ENCODE measurements around the gene NPM3.

Gene NPM3

GRCh38 chr10:101828766-101829551 lies 45.7 kb upstream of the NPM3 start:
- in situ Hi-C loops (cut with HindIII; ENCODE audit: low sequenced_read_pairs) = no loop called here
- H3K4me3 ChIP-seq (ENCODE audit: low read depth, low read length) = no peak overlapping the region
- no peak for TF ChIP-seq CTCF (IDR thresholded peaks at IDR 0.05; ENCODE audit: low read depth, low read length, missing control alignments)
- DNase-seq (ENCODE audit: low read depth) = no peak

GRCh38 chr10:101827919-101828600 lies 44.8 kb upstream of the NPM3 start:
- no peak overlapping the region for H3K4me3 ChIP-seq (ENCODE audit: low read depth, low read length)
- no peak for DNase-seq (ENCODE audit: low read depth)
- in situ Hi-C loops (cut with HindIII; ENCODE audit: low sequenced_read_pairs) = no loop called here
- TF ChIP-seq CTCF (IDR thresholded peaks at IDR 0.05; ENCODE audit: low read depth, low read length, missing control alignments) = no peak

- in situ Hi-C loops (cut with HindIII; ENCODE audit: low sequenced_read_pairs) = no loop called here
- no peak for DNase-seq (ENCODE audit: low read depth)
- TF ChIP-seq CTCF (IDR thresholded peaks at IDR 0.05; ENCODE audit: low read depth, low read length, missing control alignments) = no peak
- H3K4me3 ChIP-seq (ENCODE audit: low read depth, low read length) = no peak overlapping the region
Observed at GRCh38 chr10:101826852-101827434, 43.7 kb upstream of the NPM3 start.

- no peak for TF ChIP-seq CTCF (IDR thresholded peaks at IDR 0.05; ENCODE audit: low read depth, low read length, missing control alignments)
- no peak for DNase-seq (ENCODE audit: low read depth)
- in situ Hi-C loops (cut with HindIII; ENCODE audit: low sequenced_read_pairs) = no loop called here
- no peak overlapping the region for H3K4me3 ChIP-seq (ENCODE audit: low read depth, low read length)
Observed at GRCh38 chr10:101824736-101825135, 41.5 kb upstream of the NPM3 start.

GRCh38 chr10:101818872-101819633 lies 35.8 kb upstream of the NPM3 start:
- DNase-seq (ENCODE audit: low read depth) = no peak
- peak overlapping the region; percentile 41 for H3K4me3 ChIP-seq (ENCODE audit: low read depth, low read length)
- TF ChIP-seq CTCF (IDR thresholded peaks at IDR 0.05; ENCODE audit: low read depth, low read length, missing control alignments) = no peak
- in situ Hi-C loops (cut with HindIII; ENCODE audit: low sequenced_read_pairs) = loop anchor here (5.0 kb wide), 1 partner anchor 37 kb away; the partner anchor contains the start of gene NPM3
